T-helper 1 cell treated with Interleukin-12 subunit alpha and Interleukin-12 subunit beta and Interleukin-4 antibody, amounts not matched to agents 30 μg/mL and 1 μg/mL, for 36 hours (primary cell): ENCODE results near the gene UQCRC1.

Experiments
- H3K27ac Mint-ChIP-seq: one replicate; pipeline ENCODE4 v1.8.0; 2021; ENCODE audit warnings: mild to moderate bottlenecking, mixed read lengths
- H3K27me3 Mint-ChIP-seq: one replicate; pipeline ENCODE4 v1.8.0; 2021; ENCODE audit warnings: low read depth, mixed read lengths
- H3K36me3 Mint-ChIP-seq: one replicate; pipeline ENCODE4 v1.8.0; 2021; ENCODE audit warnings: low read depth, mixed read lengths
- H3K4me1 Mint-ChIP-seq: one replicate; pipeline ENCODE4 v1.8.0; 2021; ENCODE audit warnings: low read depth, mixed read lengths
- H3K4me3 Mint-ChIP-seq: one replicate; pipeline ENCODE4 v1.8.0; 2021; ENCODE audit warnings: mild to moderate bottlenecking, moderate library complexity, mixed read lengths
- H3K9me3 Mint-ChIP-seq: one replicate; pipeline ENCODE4 v1.8.0; 2021; ENCODE audit warnings: mixed read lengths

Gene UQCRC1

GRCh38 chr3:48609088-48610005 is at the start of gene UQCRC1:
Gene UQCRC1, minus strand, starts transcription at chr3:48609646. Its CDS starts 26 bp downstream, at chr3:48609620.
- peak within 1 kb of the TSS; percentile 95 for H3K27ac Mint-ChIP-seq
- peaks cover 16% of the 10 kb centered on the region for H3K4me1 Mint-ChIP-seq
- H3K36me3 Mint-ChIP-seq: peaks cover 17% of the 10 kb centered on the region
- H3K4me3 Mint-ChIP-seq: peak within 1 kb of the TSS; percentile 97
- H3K27me3 Mint-ChIP-seq: no peaks in the 10 kb centered on the region
- H3K9me3 Mint-ChIP-seq: no peaks in the 10 kb centered on the region

- no peaks in the 10 kb centered on the region for H3K36me3 Mint-ChIP-seq
- H3K4me3 Mint-ChIP-seq: peak overlapping the region; percentile 59
- no peaks in the 10 kb centered on the region for H3K9me3 Mint-ChIP-seq
- peaks cover 8% of the 10 kb centered on the region for H3K4me1 Mint-ChIP-seq
- H3K27ac Mint-ChIP-seq: peak overlapping the region; percentile 31
- H3K27me3 Mint-ChIP-seq: peaks cover 7% of the 10 kb centered on the region
Measured at GRCh38 chr3:48656841-48657281, 47.4 kb upstream of the UQCRC1 start.

- no peaks in the 10 kb centered on the region for H3K36me3 Mint-ChIP-seq
- no peaks in the 10 kb centered on the region for H3K9me3 Mint-ChIP-seq
- peaks cover 4% of the 10 kb centered on the region for H3K27me3 Mint-ChIP-seq
- H3K4me3 Mint-ChIP-seq: peak overlapping the region; percentile 60
- H3K27ac Mint-ChIP-seq: peak overlapping the region; percentile 82
- peaks cover 6% of the 10 kb centered on the region for H3K4me1 Mint-ChIP-seq
Measured at GRCh38 chr3:48656061-48656840, 46.8 kb upstream of the UQCRC1 start.

- peak overlapping the region; percentile 82 for H3K27ac Mint-ChIP-seq
- H3K4me1 Mint-ChIP-seq: peaks cover 6% of the 10 kb centered on the region
- peaks cover 4% of the 10 kb centered on the region for H3K27me3 Mint-ChIP-seq
- no peaks in the 10 kb centered on the region for H3K36me3 Mint-ChIP-seq
- no peaks in the 10 kb centered on the region for H3K9me3 Mint-ChIP-seq
- H3K4me3 Mint-ChIP-seq: peak overlapping the region; percentile 64
Measured at GRCh38 chr3:48655606-48656005, 46.2 kb upstream of the UQCRC1 start.

GRCh38 chr3:48655063-48655462 is 45.6 kb upstream of the UQCRC1 start:
- peaks cover 6% of the 10 kb centered on the region for H3K4me1 Mint-ChIP-seq
- H3K9me3 Mint-ChIP-seq: no peaks in the 10 kb centered on the region

GRCh38 chr3:48652923-48653715 is 43.7 kb upstream of the UQCRC1 start:
- Mint-ChIP-seq H3K27me3 (no peaks in the 10 kb centered on the region), H3K36me3 (no peaks in the 10 kb centered on the region), H3K9me3 (no peaks in the 10 kb centered on the region), H3K27ac (no peak overlapping the region), H3K4me1 (peaks cover 6% of the 10 kb centered on the region), H3K4me3 (no peak overlapping the region)

More at GRCh38 chr3:48655063-48655462, 45.6 kb upstream of the UQCRC1 start:
- Mint-ChIP-seq H3K27ac (peak overlapping the region; percentile 82), H3K27me3 (peaks cover 4% of the 10 kb centered on the region), H3K36me3 (no peaks in the 10 kb centered on the region), H3K4me3 (peak overlapping the region; percentile 64)

GRCh38 chr3:48651771-48652170 is 42.3 kb upstream of the UQCRC1 start:
- H3K4me1 Mint-ChIP-seq: peaks cover 6% of the 10 kb centered on the region
- no peak overlapping the region for H3K4me3 Mint-ChIP-seq
- H3K27me3 Mint-ChIP-seq: no peaks in the 10 kb centered on the region
- H3K9me3 Mint-ChIP-seq: no peaks in the 10 kb centered on the region
- no peak overlapping the region for H3K27ac Mint-ChIP-seq
- H3K36me3 Mint-ChIP-seq: no peaks in the 10 kb centered on the region

- peaks cover 4% of the 10 kb centered on the region for H3K4me1 Mint-ChIP-seq
- H3K4me3 Mint-ChIP-seq: no peak overlapping the region
- H3K9me3 Mint-ChIP-seq: no peaks in the 10 kb centered on the region
- no peak overlapping the region for H3K27ac Mint-ChIP-seq
- H3K27me3 Mint-ChIP-seq: no peaks in the 10 kb centered on the region
- H3K36me3 Mint-ChIP-seq: no peaks in the 10 kb centered on the region
Measured at GRCh38 chr3:48650723-48651122, 41.3 kb upstream of the UQCRC1 start.

GRCh38 chr3:48648188-48648850 is 38.9 kb upstream of the UQCRC1 start:
- no peaks in the 10 kb centered on the region for H3K27me3 Mint-ChIP-seq
- no peaks in the 10 kb centered on the region for H3K4me1 Mint-ChIP-seq
- H3K36me3 Mint-ChIP-seq: no peaks in the 10 kb centered on the region
- no peaks in the 10 kb centered on the region for H3K9me3 Mint-ChIP-seq
- no peak overlapping the region for H3K4me3 Mint-ChIP-seq
- H3K27ac Mint-ChIP-seq: no peak overlapping the region

- H3K4me1 Mint-ChIP-seq: no peaks in the 10 kb centered on the region
- H3K9me3 Mint-ChIP-seq: no peaks in the 10 kb centered on the region
- H3K36me3 Mint-ChIP-seq: no peaks in the 10 kb centered on the region
- no peak overlapping the region for H3K27ac Mint-ChIP-seq
- no peaks in the 10 kb centered on the region for H3K27me3 Mint-ChIP-seq
- H3K4me3 Mint-ChIP-seq: no peak overlapping the region
Measured at GRCh38 chr3:48647714-48648113, 38.3 kb upstream of the UQCRC1 start.

- Mint-ChIP-seq H3K36me3 (no peaks in the 10 kb centered on the region), H3K4me3 (no peak overlapping the region), H3K9me3 (no peaks in the 10 kb centered on the region), H3K4me1 (no peaks in the 10 kb centered on the region), H3K27me3 (no peaks in the 10 kb centered on the region), H3K27ac (no peak overlapping the region)
Measured at GRCh38 chr3:48644898-48645760, 35.7 kb upstream of the UQCRC1 start.

GRCh38 chr3:48642605-48643004 is 33.2 kb upstream of the UQCRC1 start:
- no peaks in the 10 kb centered on the region for H3K4me1 Mint-ChIP-seq
- no peak overlapping the region for H3K27ac Mint-ChIP-seq
- H3K4me3 Mint-ChIP-seq: no peak overlapping the region
- H3K9me3 Mint-ChIP-seq: no peaks in the 10 kb centered on the region
- no peaks in the 10 kb centered on the region for H3K36me3 Mint-ChIP-seq
- no peaks in the 10 kb centered on the region for H3K27me3 Mint-ChIP-seq

GRCh38 chr3:48641396-48641795 is 31.9 kb upstream of the UQCRC1 start:
- H3K27me3 Mint-ChIP-seq: no peaks in the 10 kb centered on the region
- H3K36me3 Mint-ChIP-seq: no peaks in the 10 kb centered on the region
- no peaks in the 10 kb centered on the region for H3K4me1 Mint-ChIP-seq
- H3K27ac Mint-ChIP-seq: no peak overlapping the region
- H3K9me3 Mint-ChIP-seq: no peaks in the 10 kb centered on the region
- H3K4me3 Mint-ChIP-seq: no peak overlapping the region
